GM21447 (cell line): ENCODE results near the gene CHST2.
A peak's percentile ranks its signal among the peaks of the same experiment; 100 is the strongest.

Experiments used
- ATAC-seq: cut with Tn5 transposase; IDR thresholded peaks from one replicate; pipeline ENCODE4 v1.9.1; 2021; ENCODE audit not compliant: unreplicated experiment

CHST2 gene

DNA sequence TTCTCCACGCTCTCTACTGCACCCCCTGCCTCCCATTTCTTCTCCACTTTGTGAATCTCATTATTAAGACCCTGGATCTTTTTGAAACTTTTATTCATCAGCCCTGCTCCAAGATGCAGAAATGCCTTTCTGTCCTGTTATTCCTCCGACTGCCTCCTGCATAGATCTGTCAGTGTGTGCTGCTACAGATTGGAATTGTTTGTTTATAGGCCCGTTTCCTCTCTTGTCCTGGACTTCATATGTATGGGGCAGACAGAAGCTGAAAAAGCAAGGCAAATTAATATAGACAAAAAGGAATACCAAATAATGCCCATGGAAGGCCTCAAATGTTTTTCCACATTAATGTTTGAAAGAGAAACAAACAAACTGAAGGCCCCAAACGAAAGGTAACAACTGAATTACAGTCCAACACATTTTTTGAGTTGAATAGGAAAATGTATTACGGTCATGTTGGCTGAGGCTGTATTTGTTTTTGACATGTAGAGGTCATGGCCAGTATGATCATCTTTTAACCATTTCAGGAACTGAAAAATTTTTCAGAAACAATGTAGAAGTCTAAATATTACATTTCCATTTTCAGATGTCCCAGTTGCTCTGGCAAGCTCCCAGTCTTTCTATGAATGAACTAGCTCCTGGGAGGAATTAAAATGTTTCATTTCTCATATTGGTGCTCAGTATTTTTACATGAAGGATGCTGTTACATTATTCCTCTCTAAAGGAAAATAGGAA is 8.8 kb downstream of the CHST2 start:
- ATAC-seq, result no peak

DNA sequence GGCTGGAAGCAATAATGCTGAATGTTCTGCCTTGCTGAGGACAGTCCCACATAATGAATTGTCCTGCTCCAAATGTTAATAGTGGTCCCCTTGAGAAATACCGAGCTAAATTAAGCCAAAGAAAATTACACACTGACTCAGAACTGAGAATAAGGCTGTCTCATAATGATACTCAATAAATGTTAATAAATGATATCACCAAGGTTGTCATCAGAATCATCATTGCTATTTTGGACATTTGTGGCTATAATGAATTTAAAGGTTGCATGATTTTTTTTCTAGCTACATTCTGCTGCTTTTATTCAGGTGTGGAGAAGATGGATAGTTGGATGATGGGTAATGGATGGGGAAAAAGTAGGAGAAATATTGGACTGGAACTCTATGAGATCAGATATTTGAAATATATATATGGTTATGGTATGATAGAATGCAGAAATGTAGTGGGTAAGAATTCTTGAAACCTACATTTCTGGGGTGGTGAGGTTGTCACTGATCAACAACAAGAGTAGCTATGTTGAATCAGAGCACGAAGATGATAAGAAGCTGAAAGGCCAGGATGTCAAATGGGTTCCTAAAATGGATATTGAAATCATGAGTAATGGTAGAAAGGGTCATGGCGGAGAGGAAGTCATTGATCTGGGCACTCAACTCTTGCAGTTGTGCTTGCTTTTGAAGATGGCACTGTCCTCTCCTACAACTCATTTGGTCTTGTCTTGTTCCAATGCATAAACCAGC is 12.8 kb downstream of the CHST2 start:
- ATAC-seq, result no peak

DNA sequence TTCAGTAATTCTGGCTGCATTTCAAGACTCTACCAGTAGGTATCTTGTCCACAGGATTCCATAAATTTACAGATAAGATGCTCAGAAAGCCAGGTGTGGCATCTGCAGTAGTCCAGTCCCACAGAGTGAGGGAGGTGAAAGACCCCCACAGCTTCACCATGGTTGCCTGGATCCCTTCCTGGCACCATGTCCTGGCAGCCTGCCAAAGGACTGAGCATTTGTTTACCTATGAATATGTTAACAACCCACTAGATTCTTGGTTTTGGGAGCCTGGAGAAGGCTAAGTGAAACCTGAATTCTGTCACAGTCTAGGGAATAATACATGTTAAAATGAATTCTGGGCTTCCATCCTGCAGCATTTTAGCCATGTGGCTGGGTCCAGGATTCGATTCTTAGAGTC is 14.9 kb downstream of the CHST2 start:
- ATAC-seq, result no peak

DNA sequence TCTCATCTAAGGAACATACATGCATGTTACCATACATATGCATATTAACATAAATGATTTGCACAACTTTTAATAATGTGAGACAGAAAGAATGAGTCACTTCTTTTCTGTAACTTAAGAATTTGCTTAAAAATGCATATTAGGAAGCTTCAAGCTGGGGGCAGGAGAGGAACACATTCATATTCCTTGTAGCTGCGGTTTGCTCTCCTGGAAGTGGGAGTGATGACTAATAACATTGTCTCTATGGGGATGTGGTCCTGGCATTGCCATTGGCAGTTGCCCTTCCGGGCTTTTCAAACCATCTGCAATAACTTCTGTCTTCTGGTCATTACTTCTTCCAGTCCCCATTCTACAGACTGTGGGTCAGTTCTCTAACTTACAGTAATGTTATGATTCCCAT is 15.6 kb downstream of the CHST2 start:
- ATAC-seq, result no peak

DNA sequence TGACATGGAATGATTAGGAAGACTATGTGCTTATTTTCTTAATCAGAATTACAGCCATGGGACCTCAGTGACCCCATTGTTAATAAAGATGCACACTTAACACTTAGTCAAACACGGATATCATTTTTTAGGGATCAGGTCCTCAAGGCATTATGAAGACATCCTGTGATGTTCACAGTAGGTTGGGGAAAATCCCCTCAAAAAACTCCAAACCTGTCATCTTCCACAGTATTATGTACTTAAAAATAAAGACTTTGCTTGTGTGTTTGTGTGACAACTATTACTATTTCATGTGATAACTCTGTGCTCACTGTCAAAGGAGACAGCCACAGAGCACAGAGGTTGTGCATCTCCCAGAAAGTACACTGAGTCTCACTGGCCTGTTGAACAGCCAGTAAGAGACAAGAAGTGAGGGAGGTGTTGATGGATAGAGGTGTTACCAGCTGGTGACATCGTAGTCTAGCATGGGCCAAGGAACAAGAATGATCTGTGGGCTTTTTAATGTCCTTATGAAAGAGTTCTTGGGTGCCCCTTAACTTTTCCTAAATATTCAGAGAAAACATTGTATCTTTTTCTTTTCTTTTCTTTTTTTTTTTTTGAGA is 18.0 kb downstream of the CHST2 start:
- ATAC-seq, result no peak

DNA sequence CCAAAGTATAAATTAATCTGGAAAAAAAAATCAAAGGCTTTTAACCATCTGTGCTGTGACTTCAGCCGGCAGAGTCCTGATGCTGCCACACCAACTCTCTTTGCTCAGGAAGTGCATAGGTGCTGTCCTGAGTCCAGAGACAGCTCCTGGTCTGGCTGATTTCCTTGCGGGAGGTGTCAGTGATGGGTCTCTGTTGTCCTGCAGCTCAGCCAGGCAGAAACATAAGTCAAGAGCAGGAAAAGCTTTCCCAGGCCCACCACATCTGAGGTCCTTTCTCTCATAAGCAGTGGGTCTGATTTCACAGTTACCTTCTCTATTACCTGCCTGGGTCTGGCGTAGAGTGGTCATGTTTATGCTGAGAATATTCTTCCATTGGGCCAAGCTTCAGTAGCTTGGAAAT is 19.4 kb downstream of the CHST2 start:
- ATAC-seq, result no peak

DNA sequence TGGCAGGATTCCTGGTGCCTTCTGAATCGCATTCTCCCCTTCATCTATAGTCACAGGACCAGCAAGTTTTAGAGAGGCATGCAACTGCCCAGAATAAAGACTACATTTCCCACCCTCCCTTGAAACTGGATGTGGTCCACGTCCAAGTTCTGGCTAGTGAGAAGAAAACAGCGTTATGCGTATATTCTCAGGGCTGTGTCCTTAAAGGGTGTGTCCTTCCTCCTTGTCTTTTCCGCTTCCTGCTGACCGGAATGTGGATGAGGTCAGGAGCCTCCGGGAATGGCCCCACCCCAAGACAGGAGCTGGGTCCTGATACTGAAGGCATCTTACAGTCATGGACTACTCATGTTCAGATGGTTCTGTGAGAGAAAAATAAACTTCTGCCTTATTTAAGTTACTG is 20.2 kb downstream of the CHST2 start:
- no peak for ATAC-seq

DNA sequence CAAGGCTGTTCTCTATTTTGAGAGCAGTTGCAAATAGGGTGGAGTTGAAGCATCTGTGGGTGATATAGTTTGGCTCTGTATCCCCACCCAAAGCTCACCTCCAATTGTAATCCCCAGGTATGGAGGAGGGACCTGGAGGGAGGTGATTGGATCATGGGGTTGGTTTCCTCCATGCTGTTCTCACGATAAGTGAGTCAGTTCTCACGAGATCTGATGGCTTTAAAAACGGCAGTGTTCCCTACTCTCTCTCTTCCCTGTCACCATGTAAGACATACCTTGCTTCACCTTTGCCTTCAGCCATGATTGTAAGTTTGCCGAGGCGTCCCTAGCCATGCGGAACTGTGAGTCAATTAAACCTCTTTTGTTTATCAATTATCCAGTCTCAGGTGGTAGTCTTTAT is 21.0 kb downstream of the CHST2 start:
- ATAC-seq, result no peak

DNA sequence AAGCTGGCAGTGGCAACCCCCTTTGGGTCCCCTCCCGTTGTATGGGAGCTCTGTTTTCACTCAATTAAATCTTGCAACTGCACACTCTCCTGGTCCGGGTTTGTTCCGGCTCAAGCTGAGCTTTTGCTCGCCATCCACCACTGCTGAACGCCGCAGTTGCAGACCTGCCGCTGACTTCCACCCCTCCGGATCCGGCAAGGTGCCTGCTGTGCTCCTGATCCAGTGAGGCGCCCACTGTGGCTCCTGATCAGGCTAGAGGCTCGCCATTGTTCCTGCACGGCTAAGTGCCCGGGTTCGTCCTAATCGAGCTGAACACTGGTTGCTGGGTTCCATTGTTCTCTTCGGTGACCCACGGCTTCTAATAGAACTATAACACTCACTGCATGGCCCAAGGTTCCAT is 22.8 kb downstream of the CHST2 start:
- ATAC-seq, result no peak

DNA sequence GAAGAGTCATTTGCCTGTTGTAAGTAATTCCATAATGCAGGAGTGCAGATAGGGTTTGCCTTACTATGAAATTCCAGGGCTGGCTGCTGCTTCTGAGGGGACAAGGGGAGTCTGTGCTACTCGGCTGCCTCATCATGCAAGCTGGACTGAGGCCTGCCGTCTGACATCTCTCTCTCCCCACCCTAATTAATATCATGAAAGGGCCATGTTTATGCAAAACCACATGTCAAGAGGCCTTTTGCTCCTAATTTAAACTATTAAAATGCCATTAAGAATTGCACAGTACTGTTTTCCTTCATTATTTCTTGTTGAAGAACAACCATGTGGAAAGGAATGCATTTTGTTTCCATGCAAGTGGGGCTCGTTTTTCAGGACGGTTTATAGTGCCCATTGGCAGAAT is 26.3 kb downstream of the CHST2 start:
- ATAC-seq, result no peak

DNA sequence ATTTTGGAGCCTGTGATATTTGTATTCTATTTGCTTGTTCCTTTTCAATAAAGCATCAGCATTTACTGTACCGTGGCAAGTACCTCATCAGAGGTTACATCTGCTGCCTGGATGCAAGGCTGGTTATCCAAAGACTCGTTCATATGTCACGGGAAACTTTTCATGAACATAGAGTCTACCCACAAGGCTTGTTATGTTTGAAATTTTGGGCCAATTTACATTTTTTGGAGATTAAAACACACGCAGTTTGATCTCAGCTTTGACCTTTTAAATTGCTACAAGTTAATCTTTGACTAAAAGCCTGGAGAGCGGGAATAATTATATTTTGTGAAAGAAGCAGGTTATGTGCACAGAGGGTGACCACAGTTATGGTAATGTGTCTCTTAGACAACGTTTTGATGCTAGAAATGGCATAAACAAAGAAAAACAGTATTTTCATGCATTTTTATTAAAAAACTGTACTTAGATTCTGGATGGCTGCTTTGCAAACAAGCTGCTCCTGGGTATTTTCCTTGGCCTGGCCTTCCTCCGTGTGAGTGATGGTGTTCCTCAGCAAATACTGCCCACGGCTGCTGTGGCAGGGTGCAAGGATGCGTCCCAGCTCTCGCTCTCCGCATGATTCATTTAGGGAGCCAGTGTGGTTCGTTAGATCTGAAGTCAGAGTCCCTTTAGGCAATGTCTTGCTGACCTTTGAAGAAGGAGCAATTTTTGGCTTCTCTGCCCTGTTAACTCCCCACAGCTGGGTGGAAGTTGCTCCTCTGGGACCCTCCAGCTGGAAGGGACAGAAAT is 27.1 kb downstream of the CHST2 start:
- ATAC-seq, result no peak

DNA sequence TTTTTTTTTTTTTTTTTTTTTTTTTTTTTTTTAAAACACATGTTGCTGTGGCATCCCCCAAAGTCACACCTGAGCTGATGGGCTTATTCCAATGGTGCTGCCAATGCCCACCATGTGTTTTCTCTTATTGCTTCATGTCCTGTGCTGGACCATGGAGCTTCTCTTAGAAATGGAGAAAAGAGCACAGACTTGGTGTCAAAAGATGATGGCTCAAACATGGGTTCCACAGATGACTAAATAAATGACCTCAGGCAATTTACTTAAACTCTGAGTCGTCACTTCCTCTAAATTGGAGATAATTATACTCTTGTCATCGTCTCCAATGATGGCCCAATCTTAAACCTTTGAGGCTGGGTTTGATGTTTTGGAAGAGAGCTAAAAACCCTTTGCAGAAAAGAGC is 28.1 kb downstream of the CHST2 start:
- ATAC-seq, result no peak

DNA sequence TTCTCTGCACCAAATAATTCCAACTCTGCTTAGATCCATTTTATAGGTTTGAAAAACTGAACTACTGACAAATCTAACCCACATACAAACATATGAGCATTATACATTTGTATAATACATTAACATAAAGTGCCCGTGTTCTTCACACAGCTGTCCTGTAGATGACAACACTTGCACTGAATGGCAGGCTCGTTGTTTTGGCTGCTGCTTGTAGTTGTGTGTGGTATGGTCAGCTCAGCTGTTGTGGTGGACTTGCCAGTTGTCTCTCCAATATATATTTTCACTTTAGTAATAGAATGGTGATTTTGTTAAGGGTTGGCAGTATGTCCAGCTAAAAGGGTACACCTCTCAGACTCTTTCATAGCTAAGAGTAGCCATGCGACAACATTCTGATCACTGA is 30.5 kb downstream of the CHST2 start:
- ATAC-seq, result no peak

DNA sequence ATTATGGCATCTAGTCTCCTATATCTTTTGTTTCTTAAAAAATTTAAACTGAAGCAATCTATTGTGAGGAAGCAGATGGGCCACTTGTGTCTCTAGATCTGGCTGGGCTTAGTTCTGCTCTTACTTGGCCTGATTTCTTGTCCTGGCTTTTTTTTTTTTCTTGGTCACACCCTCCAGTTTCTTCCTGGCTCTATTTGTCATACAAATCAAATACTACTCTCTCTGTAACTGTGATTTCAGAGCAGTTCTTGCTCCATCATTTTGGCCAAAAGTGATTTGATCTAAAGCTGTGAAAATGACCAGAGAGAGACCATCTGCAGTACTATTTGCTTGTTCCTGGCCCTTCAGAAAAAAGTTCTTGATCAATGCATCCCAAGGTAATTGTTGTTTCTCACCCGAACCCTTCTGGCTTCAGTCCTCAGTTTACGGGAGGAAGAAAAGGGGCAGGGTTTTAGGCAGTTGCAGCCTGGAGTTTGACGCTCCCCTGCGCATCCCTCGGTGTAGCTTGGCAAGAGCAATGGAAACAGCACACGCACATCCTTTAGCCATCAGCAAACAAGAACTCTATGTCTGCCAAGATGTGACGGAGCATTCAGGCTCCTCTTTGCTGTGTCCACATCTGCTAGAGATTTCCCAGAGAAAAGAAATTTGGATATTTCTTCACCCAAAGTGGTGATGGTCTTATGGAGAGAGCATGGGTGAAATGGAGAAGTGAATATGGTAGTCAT is 31.6 kb downstream of the CHST2 start:
- ATAC-seq, result no peak

DNA sequence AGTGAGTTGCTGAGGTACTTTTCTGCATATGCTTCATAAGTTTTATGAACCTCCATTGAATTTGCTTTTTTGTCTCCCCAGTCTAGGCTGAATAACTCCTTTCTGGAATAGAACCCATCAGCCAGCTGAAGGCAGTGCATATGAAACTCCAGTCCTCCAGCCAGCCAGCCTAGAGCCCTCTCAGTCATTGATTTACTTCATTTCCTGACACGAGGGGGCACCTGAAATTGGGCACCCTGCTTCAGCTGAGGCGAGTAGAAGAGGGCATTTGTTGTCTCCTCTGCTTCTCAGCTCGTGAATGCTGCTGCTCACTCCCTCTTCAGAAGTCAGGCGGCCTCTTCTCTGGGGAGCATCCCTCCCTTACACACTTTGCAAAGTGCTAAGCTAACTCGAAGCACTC is 32.5 kb downstream of the CHST2 start:
- no peak for ATAC-seq

DNA sequence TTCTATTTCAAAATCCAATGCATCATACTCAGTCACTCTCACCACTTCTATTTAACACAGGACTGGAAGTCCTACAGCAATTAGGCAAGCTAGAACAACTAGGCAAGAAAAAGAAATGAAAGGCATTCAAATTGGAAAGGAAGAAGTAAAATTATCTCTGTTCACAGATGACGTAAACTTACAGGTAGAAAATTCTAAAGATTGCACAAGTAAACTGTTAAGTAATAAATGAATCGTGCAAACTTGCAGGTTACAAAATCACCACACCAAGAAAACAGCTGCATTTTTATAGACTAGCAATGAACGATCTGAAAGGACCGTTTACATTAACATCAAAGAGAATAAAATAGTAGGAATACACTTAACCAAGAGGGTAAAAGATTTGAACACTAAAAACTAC is 36.2 kb downstream of the CHST2 start:
- no peak for ATAC-seq

DNA sequence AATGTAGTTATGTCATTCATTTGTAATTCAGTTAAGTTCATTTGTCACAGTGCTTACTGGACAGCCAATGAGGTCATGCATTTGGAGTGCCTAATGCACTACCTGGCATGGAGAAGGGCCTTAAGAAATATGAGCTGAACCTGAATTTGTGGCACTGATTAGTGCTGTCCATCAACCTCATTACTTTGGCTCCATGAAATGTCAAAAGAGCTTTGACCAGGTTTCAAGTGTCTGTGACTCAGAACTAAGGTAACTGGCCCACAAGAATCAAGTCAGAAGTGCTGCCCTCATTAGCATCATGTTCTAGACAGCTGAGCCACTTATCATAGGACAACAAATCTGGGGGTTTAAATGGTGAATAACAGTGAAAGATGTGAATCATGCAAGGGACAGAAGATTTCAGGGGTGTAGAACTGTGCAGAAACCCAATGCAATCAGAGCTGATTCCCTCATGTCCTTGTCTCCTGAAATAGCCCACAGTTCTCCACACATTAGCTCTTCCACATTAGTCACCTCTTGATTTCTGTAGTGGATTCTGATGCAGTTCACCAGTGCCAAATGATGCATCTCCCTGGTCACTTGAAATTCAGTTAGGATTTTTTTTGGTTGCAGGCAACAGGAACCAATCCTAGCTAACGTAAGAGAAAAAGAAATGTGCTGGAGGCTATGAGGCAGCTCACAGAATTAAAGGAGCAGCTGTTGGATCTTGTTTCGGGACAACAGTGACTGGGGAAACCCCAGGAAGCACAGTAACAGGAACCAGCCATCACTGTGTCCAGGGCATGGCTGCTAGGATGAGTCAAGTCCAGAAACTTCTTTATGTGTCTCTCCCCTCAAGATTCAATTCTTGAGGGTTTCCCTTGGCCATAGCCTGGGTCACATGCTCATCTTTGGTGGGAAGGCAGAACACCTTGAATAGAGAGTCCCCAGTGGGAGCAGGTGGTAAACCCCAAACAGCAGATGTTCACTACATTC is 38.7 kb downstream of the CHST2 start:
- peak; percentile 89 for ATAC-seq

DNA sequence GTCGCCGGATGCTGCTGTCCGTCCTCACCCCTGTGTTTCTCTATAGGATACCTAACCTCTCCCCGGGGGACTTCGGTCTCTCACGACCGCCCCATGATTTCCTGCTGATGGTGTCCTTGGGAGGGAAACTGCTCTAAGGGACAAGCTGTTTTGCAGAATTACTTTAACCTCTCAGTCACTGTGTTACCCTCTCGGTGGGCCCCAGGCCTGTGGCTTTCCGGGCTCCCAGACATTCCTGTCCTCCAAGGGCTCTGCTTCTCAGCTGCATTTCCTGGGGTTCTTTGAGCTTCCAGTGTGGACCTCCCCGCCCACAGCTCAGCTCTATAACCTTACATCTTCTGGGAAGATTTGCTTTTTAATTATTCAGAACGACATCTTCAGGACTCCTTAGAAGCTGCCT is 40.9 kb downstream of the CHST2 start:
- no peak for ATAC-seq

DNA sequence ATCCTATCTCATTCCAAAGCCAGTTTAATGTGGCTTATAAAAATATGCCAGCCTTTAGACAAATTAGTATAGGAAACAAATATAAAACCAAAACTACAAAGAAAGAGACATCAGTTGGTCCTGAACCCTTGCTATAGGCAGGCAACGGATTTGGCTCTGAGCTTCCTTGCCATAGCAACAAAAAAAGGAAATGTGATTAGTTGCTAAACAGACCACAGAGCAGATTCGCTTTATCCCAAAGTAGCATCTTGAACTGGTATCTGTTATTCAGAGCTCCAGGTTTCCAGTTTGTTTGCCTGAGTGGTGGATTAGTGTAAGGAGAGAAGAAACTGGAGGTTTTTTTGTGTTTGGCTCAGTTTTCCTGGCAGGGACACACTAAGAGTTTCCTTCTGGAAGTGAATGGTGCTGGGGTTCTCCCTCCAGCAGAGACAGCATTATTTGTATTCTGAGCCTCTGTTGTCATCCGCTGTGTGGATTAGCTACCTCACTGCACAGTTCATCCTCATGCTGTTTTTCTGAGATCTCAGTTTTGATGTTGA is 44.1 kb downstream of the CHST2 start:
- ATAC-seq, result no peak

DNA sequence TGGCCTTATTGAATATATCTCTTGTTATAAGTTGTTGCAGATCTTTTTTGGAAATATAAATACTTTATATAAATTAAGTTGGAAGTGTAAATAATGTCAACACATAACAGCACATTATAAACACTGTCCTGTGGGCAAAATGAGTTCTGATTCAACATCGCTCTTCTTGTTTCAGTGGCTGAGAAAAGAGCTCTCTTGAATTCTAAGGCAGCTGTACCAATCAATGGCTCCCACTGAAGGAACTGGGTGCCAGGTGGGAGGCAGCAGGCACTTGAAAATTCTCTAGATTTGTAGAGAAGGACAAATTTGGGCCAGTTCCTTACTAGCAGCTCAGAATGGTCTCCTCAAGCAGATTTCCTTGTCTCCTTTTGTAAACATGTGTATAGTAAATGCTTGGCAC is 45.6 kb downstream of the CHST2 start:
- ATAC-seq, result peak; percentile 30
